Esophagus squamous epithelium (tissue), 5 donors: ENCODE data around the gene ZNF329. TPM values are rescaled to one million over a fixed set of nuclear protein-coding genes. Genes with fewer than 3 reads are reported as not detected.

ENCODE experiments used
- DNase-seq: peaks from one replicate; lab custom pipeline; 2025; lab: John Stamatoyannopoulos, UW
- H3K27ac ChIP-seq, 4 donors: fragments of 200-600 bp; sonication (generic); one replicate each; pipeline ENCODE4 v1.5.1; 2016 to 2019; ENCODE audit warnings: mild to moderate bottlenecking in 1 of 4
- H3K27me3 ChIP-seq, 4 donors: fragments of 200-600 bp; sonication (generic); 1 replicate in 3 of 4; 2 replicates in 1 of 4; pipeline versions ENCODE4 v1.5.1 to v1.6.0; 2017 to 2021; ENCODE audit warnings: antibody characterized with exemption in 1 of 4
- H3K36me3 ChIP-seq, 3 donors: fragments of 200-600 bp; sonication (generic); one replicate each; pipeline ENCODE4 v1.5.1; 2016 to 2019
- H3K4me1 ChIP-seq, 3 donors: fragments of 200-600 bp; sonication (generic); one replicate each; pipeline ENCODE4 v1.5.1; 2017 to 2019
- H3K4me3 ChIP-seq, 4 donors: fragments of 200-600 bp; sonication (generic); 1 replicate in 3 of 4; 2 replicates in 1 of 4; pipeline ENCODE4 v1.5.1; 2016 to 2019; ENCODE audit warnings: mild to moderate bottlenecking in 2 of 4, moderate library complexity in 1 of 4
- H3K9me3 ChIP-seq, 3 donors: fragments of 200-600 bp; sonication (generic); one replicate each; pipeline ENCODE4 v1.5.1; 2016 to 2019
- CTCF ChIP-seq, 6 experiments: fragments of 450-650 bp in 4 of 6; fragments of 200-600 bp in 2 of 6; sonication (generic) in 2 of 6; IDR thresholded peaks; one replicate each; pipeline ENCODE4 v1.5.1; 2016 to 2019; ENCODE audit warnings: antibody characterized with exemption in 6 of 6, mild to moderate bottlenecking in 4 of 6, moderate library complexity in 4 of 6
- POLR2A ChIP-seq, 4 donors: fragments of 450-650 bp; IDR thresholded peaks; one replicate each; pipeline ENCODE4 v1.6.1; 2017; ENCODE audit warnings: antibody characterized with exemption in 4 of 4, mild to moderate bottlenecking in 4 of 4, moderate library complexity in 3 of 4
- WGBS, 2 donors: methylation state at CpG; one replicate each; pipeline ENCODE4 v1.1.5; 2018; 5-methylcytosine and 5-hydroxymethylcytosine counted together
- intact Hi-C: fragments of 100-400 bp; cut with DNase I; formaldehyde crosslinking; loops from one replicate; pipeline ENCODE4 v1.15.0; 2022
- total RNA-seq, 4 donors: library from RNA; depleted of rRNA; stranded (reverse); fragments of >200 nt; gene quantifications; one replicate each; pipeline ENCODE4 v1.1.0, GENCODE V29; 2016
- donor health status: DM: yes; HTN: yes; CAD: no.

ZNF329 gene
- total RNA-seq, 4 donors from 2014 or later = 3.0 to 6.7 (median 3.9) TPM

- intact Hi-C loops = no loop called here
- no peak for DNase-seq
- WGBS, 2 donors = 78 to 86% methylated on average over 10 of the region's 10 CpGs
- Histone ChIP-seq H3K36me3 (peaks cover 3 to 21% (median 4%) of the 10 kb centered on the region in 3 donors), H3K9me3 (peaks cover 3 to 88% (median 45%) of the 10 kb centered on the region in 3 donors), H3K27ac (no peak overlapping the region), H3K4me1 (no peaks in the 10 kb centered on the region), H3K27me3 (no peaks in the 10 kb centered on the region), H3K4me3 (no peak overlapping the region)
- TF ChIP-seq CTCF (IDR thresholded peaks at IDR 0.05) = no peak
- no peak for TF ChIP-seq POLR2A (IDR thresholded peaks at IDR 0.05)
Observed at GRCh38 chr19:58079792-58080191, 70.8 kb downstream of the ZNF329 start.

Other genes with a start within 250 kb of the ZNF329 start
- 10 to 100 TPM in 1 of 4 donors, 1 to 10 TPM in 3; 4.3 to 11.1 (median 6.1) TPM for gene ZNF417, start 234.2 kb downstream of the ZNF329 start, total RNA-seq
- gene ZNF418, start 215.4 kb downstream of the ZNF329 start, total RNA-seq = 1 to 10 TPM; 1.4 to 9.5 (median 3.5) TPM
- 1 to 10 TPM; 1.7 to 6.3 (median 2.4) TPM for gene ZNF256, start 203.1 kb downstream of the ZNF329 start, total RNA-seq
- gene C19orf18, start 176.3 kb downstream of the ZNF329 start, total RNA-seq = under 1 TPM in 2 of 4 donors, not detected in 2; 0.44 to 0.57 TPM
- 10 to 100 TPM in 1 of 4 donors, 1 to 10 TPM in 3; 7.2 to 13.0 (median 8.1) TPM for gene ZNF606, start 148.0 kb downstream of the ZNF329 start, total RNA-seq
- gene ZSCAN1, start 116.8 kb downstream of the ZNF329 start, total RNA-seq = under 1 TPM in 1 of 4 donors, not detected in 3; 0.48 TPM
- 1 to 10 TPM in 3 of 4 donors, under 1 TPM in 1; 0.83 to 3.8 (median 1.3) TPM for gene ZNF135, start 91.5 kb downstream of the ZNF329 start, total RNA-seq
- gene ZSCAN18, start 52.6 kb downstream of the ZNF329 start, total RNA-seq = 10 to 100 TPM in 3 of 4 donors, 1 to 10 TPM in 1; 9.0 to 49.6 (median 21.1) TPM
- gene ZNF274, start 32.3 kb upstream of the ZNF329 start, total RNA-seq = 10 to 100 TPM; 20.4 to 28.6 (median 24.9) TPM
- gene ZNF544, start 78.1 kb upstream of the ZNF329 start, total RNA-seq = 10 to 100 TPM; 19.1 to 53.4 (median 36.0) TPM
- 1 to 10 TPM; 3.5 to 6.7 (median 4.2) TPM for gene ZNF8, start 128.2 kb upstream of the ZNF329 start, total RNA-seq
- 10 to 100 TPM; 24.7 to 42.0 (median 38.0) TPM for gene ERVK3-1, start 154.6 kb upstream of the ZNF329 start, total RNA-seq
- gene ZSCAN22, start 176.2 kb upstream of the ZNF329 start, total RNA-seq = 1 to 10 TPM; 2.2 to 3.2 (median 2.9) TPM
- gene A1BG, start 202.7 kb upstream of the ZNF329 start, total RNA-seq = 10 to 100 TPM in 2 of 4 donors, 1 to 10 TPM in 1, not detected in 1; 1.1 to 25.1 (median 13.9) TPM
- gene ZNF497, start 212.0 kb upstream of the ZNF329 start, total RNA-seq = 1 to 10 TPM in 3 of 4 donors, under 1 TPM in 1; 0.87 to 1.9 (median 1.4) TPM
- gene ZNF837, start 230.2 kb upstream of the ZNF329 start, total RNA-seq = 1 to 10 TPM; 2.4 to 6.7 (median 3.3) TPM
- 1,000 to 10,000 TPM; 1,292 to 2,917 (median 1,952) TPM for gene RPS5, start 236.5 kb upstream of the ZNF329 start, total RNA-seq
- 10 to 100 TPM in 2 of 4 donors, 1 to 10 TPM in 2; 5.0 to 30.5 (median 15.7) TPM for gene RNF225, start 244.9 kb upstream of the ZNF329 start, total RNA-seq